GM23338 (cell line): ENCODE data around the gene ITGAL. TPM values are rescaled to one million over a fixed set of nuclear protein-coding genes. Genes with fewer than 3 reads are reported as not detected.

Experiments
- ATAC-seq: fragments of 200-7000 bp; cut with Tn5 transposase; 3 replicates; pipeline ENCODE4 v1.9.1; 2020
- DNase-seq: peaks from one replicate; pipeline ENCODE4 v3.0.0-alpha.2; 2015; ENCODE audit warnings: low spot score
- H2AFZ ChIP-seq: fragments of 200-600 bp; sonication (generic); 2 replicates; pipeline ENCODE4 v1.8.0; 2016; ENCODE audit warnings: antibody characterized with exemption, mild to moderate bottlenecking, moderate library complexity
- H3F3A ChIP-seq: fragments of 200-600 bp; sonication (generic); replicated peaks from 2 replicates; pipeline ENCODE4 v1.8.0; 2017; ENCODE audit warnings: antibody characterized with exemption, mixed run types, low read depth
- H3K27ac ChIP-seq: fragments of 200-600 bp; sonication (generic); 2 replicates; pipeline ENCODE4 v1.6.1; 2016; ENCODE audit warnings: low read depth
- H3K27me3 ChIP-seq: fragments of 200-600 bp; sonication (generic); 2 replicates; pipeline ENCODE4 v1.8.0; 2016; ENCODE audit warnings: mild to moderate bottlenecking, mixed run types, moderate library complexity; ENCODE audit not compliant: insufficient read depth
- H3K36me3 ChIP-seq: fragments of 200-600 bp; sonication (generic); 2 replicates; pipeline ENCODE4 v1.8.0; 2016; ENCODE audit warnings: mild to moderate bottlenecking; ENCODE audit not compliant: insufficient read depth
- H3K4me1 ChIP-seq: fragments of 200-600 bp; sonication (generic); 2 replicates; pipeline ENCODE4 v1.8.0; 2016; ENCODE audit warnings: mild to moderate bottlenecking, moderate library complexity; ENCODE audit not compliant: insufficient read depth
- H3K4me2 ChIP-seq: fragments of 200-600 bp; sonication (generic); 2 replicates; pipeline ENCODE4 v1.7.1; 2017; ENCODE audit warnings: mixed run types
- H3K4me3 ChIP-seq: fragments of 200-600 bp; sonication (generic); 2 replicates; pipeline ENCODE4 v1.6.1; 2016; ENCODE audit warnings: mixed run types
- H3K79me2 ChIP-seq: fragments of 200-600 bp; sonication (generic); replicated peaks from 2 replicates; pipeline ENCODE4 v1.8.0; 2017; ENCODE audit warnings: mild to moderate bottlenecking; ENCODE audit not compliant: insufficient read depth
- H3K9me2 ChIP-seq: fragments of 200-600 bp; sonication (generic); 2 replicates; pipeline ENCODE4 v1.8.0; 2017; ENCODE audit not compliant: insufficient read depth
- H4K20me1 ChIP-seq: fragments of 200-600 bp; sonication (generic); replicated peaks from 2 replicates; pipeline ENCODE4 v1.8.0; 2017; ENCODE audit warnings: mild to moderate bottlenecking; ENCODE audit not compliant: insufficient read depth
- H3K27ac Mint-ChIP-seq: 2 replicates; pipeline ENCODE4 v1.8.0; 2020; ENCODE audit warnings: inconsistent platforms, mild to moderate bottlenecking, moderate library complexity, mixed read lengths
- H3K27me3 Mint-ChIP-seq: 3 replicates; pipeline ENCODE4 v1.8.0; 2022; ENCODE audit warnings: low read depth, mild to moderate bottlenecking, moderate library complexity, mixed read lengths, inconsistent platforms; ENCODE audit not compliant: insufficient read depth, poor library complexity
- H3K36me3 Mint-ChIP-seq: 3 replicates; pipeline ENCODE4 v1.8.0; 2021; ENCODE audit warnings: low read depth, mild to moderate bottlenecking, inconsistent platforms, moderate library complexity, mixed read lengths
- H3K4me1 Mint-ChIP-seq: 3 replicates; pipeline ENCODE4 v1.8.0; 2020; ENCODE audit warnings: mild to moderate bottlenecking, inconsistent platforms, mixed read lengths
- H3K4me3 Mint-ChIP-seq: 3 replicates; pipeline ENCODE4 v1.8.0; 2021; ENCODE audit warnings: moderate library complexity, mild to moderate bottlenecking, inconsistent platforms, mixed read lengths
- H3K9me3 Mint-ChIP-seq: 3 replicates; pipeline ENCODE4 v1.8.0; 2020; ENCODE audit warnings: moderate library complexity, mild to moderate bottlenecking, inconsistent platforms, mixed read lengths
- CREB1 ChIP-seq: fragments of 250-450 bp; sonication (Bioruptor Pico); IDR thresholded peaks from 2 replicates; pipeline ENCODE4 v1.5.0; 2020; ENCODE audit warnings: low read depth, mild to moderate bottlenecking, moderate library complexity
- EZH2 ChIP-seq: fragments of 200-600 bp; sonication (generic); IDR thresholded peaks from one replicate; pipeline ENCODE4 v1.8.0; 2017; ENCODE audit warnings: antibody characterized with exemption, mild to moderate bottlenecking, low read depth; ENCODE audit not compliant: unreplicated experiment
- JUNB ChIP-seq: IDR thresholded peaks from one replicate; pipeline ENCODE4 v1.6.1; 2016; ENCODE audit warnings: antibody characterized with exemption; ENCODE audit not compliant: unreplicated experiment
- NANOG ChIP-seq: IDR thresholded peaks from 2 replicates; pipeline ENCODE4 v1.6.1; 2016; ENCODE audit warnings: antibody characterized with exemption, borderline replicate concordance
- POLR2AphosphoS5 ChIP-seq: IDR thresholded peaks from 2 replicates; pipeline ENCODE4 v1.6.1; 2016; ENCODE audit warnings: antibody characterized with exemption, low read depth
- STAT1 ChIP-seq: IDR thresholded peaks from one replicate; pipeline ENCODE4 v1.6.1; 2016; ENCODE audit warnings: antibody characterized with exemption; ENCODE audit not compliant: unreplicated experiment
- ZNF462 ChIP-seq: fragments of 250-450 bp; sonication (Bioruptor Pico); IDR thresholded peaks from 2 replicates; pipeline ENCODE4 v1.5.0; 2020; ENCODE audit warnings: mild to moderate bottlenecking, moderate library complexity
- polyA plus RNA-seq: library from polyadenylated mRNA; unstranded; fragments of >200 nt; fragmentation: Nextera tagmentation; extraction: Ambion mirVana; gene quantifications from 2 replicates; pipeline ENCODE4 v1.2.1, GENCODE V29; 2016
- total RNA-seq: library from RNA; depleted of rRNA; stranded (reverse); fragments of >200 nt; shearing (Covaris generic); gene quantifications from 2 replicates; pipeline ENCODE4 v1.2.3, GENCODE V29; 2014

Gene ITGAL
- total and polyA plus RNA-seq, 2 experiments from 2014 or later = 0.05 to 0.07 TPM

- TF ChIP-seq ZNF462 (CRISPR knock-in tag) (no peak), POLR2AphosphoS5 (no peak), EZH2 (no peak), STAT1 (no peak)
Measured at GRCh38 chr16:30567991-30568638, 95.6 kb downstream of the ITGAL start (continued).

- Mint-ChIP-seq H3K36me3 (no peaks in the 10 kb centered on the region), H3K4me3 (no peak overlapping the region), H3K4me1 (peaks cover 17% of the 10 kb centered on the region), H3K27ac (no peak overlapping the region), H3K9me3 (no peaks in the 10 kb centered on the region; the same call in 2 of the 3 replicates), H3K27me3 (peaks cover 7% of the 10 kb centered on the region)
- no peak for TF ChIP-seq JUNB
- no peak for TF ChIP-seq EZH2
- no peak for TF ChIP-seq CREB1 (CRISPR knock-in tag)
- no peak for TF ChIP-seq NANOG
- no peaks in the 10 kb centered on the region for H3K27me3 ChIP-seq
- H3F3A ChIP-seq = 0 out of 2 replicates have a peak, but pooled peaks cover 9% of the 10 kb centered on the region
- peaks cover 18% of the 10 kb centered on the region for H3K4me1 ChIP-seq
- H4K20me1 ChIP-seq = no peaks in the 10 kb centered on the region; the same call in 1 of the 2 replicates
- H3K4me2 ChIP-seq = peak overlapping the region; percentile 49; the same call in 1 of the 2 replicates
- no peak overlapping the region for H3K27ac ChIP-seq
- no peaks in the 10 kb centered on the region for H3K79me2 ChIP-seq
- no peaks in the 10 kb centered on the region for H3K36me3 ChIP-seq
- no peaks in the 10 kb centered on the region for H3K9me2 ChIP-seq
- no peak overlapping the region for H2AFZ ChIP-seq
- DNase-seq (no peak), ATAC-seq (no peak)
- H3K4me3 ChIP-seq = no peak overlapping the region
Measured at GRCh38 chr16:30569281-30569680, 96.7 kb downstream of the ITGAL start.
